Neural progenitor cell (in vitro differentiated cells): ENCODE measurements around the gene VMO1.

Experiments used
- CTCF ChIP-seq: fragments of 200-600 bp; sonication (generic); IDR thresholded peaks from 2 replicates; pipeline ENCODE4 v1.5.1; 2017; ENCODE audit warnings: antibody characterized with exemption, mild to moderate bottlenecking
- EZH2 ChIP-seq: fragments of 200-600 bp; sonication (generic); IDR thresholded peaks from 2 replicates; pipeline ENCODE4 v1.6.1; 2017; ENCODE audit warnings: antibody characterized with exemption, mild to moderate bottlenecking, moderate library complexity

DNA sequence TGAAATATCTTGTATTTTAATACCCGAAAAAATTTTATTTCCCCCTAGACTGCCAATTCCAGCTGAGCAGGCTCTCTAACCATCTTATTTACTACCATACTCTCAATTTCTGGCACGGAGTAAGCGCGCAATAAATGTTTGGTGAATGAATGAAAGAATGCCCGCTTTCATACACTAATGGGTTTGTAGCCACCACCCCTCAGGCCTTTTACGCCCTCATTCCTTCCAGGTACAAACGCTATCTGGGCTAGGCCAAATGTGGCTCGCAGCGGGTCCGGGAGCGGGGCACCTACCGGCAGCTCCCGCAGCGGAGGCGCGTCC is 20.3 kb upstream of the VMO1 start:
- TF ChIP-seq CTCF = no peak
- TF ChIP-seq EZH2 = no peak
